ENCODE results near the gene TPST2. TPM values are rescaled to one million over a fixed set of nuclear protein-coding genes. Genes with fewer than 3 reads are reported as not detected.

Gene TPST2
- total and polyA plus RNA-seq, 2 experiments from 2014 or later, result 31.0 to 36.8 TPM

GRCh38 chr22:26541167-26541819, 48.6 kb downstream of the TPST2 start:
- TF ChIP-seq EZH2phosphoT487 (IDR thresholded peaks at IDR 0.05; ENCODE audit: low read depth, severe bottlenecking, unreplicated experiment) (no peak), EZH2 (IDR thresholded peaks at IDR 0.05; ENCODE audit: borderline replicate concordance) (no peak), CTCF (IDR thresholded peaks at IDR 0.05; ENCODE audit: poor library complexity) (no peak)
- Histone ChIP-seq H3K27me3 (no peaks in the 10 kb centered on the region), H3K79me2 (no peaks in the 10 kb centered on the region), H3K9me3 (ENCODE audit: low read depth) (no peaks in the 10 kb centered on the region), H3K27ac (no peak overlapping the region), H2AFZ (no peak overlapping the region), H3K9me2 (replicated peaks; ENCODE audit: insufficient read depth) (no peaks in the 10 kb centered on the region), H3K4me1 (ENCODE audit: insufficient read depth) (no peaks in the 10 kb centered on the region), H3K4me3 (no peak overlapping the region), H4K20me1 (ENCODE audit: insufficient read depth, poor library complexity, severe bottlenecking) (no peaks in the 10 kb centered on the region), H3K4me2 (no peak overlapping the region), H3K36me3 (replicated peaks; ENCODE audit: insufficient read depth, low read depth) (no peaks in the 10 kb centered on the region)
- over 99% methylated on average over 42 of the region's 47 CpGs for WGBS (ENCODE audit: low lambda C conversion rate, missing lambda C conversion rate)
- DNase-seq (ENCODE audit: low spot score), result no peak

- TF ChIP-seq EZH2phosphoT487 (IDR thresholded peaks at IDR 0.05; ENCODE audit: low read depth, severe bottlenecking, unreplicated experiment) (no peak), EZH2 (IDR thresholded peaks at IDR 0.05; ENCODE audit: borderline replicate concordance) (no peak), CTCF (IDR thresholded peaks at IDR 0.05; ENCODE audit: poor library complexity) (no peak)
- no peaks in the 10 kb centered on the region for H3K36me3 ChIP-seq (replicated peaks; ENCODE audit: insufficient read depth, low read depth)
- DNase-seq (ENCODE audit: low spot score), result no peak
- 95% methylated on average over 2 of the region's 2 CpGs for WGBS (ENCODE audit: low lambda C conversion rate, missing lambda C conversion rate)
- H3K9me2 ChIP-seq (replicated peaks; ENCODE audit: insufficient read depth), result no peaks in the 10 kb centered on the region
- no peaks in the 10 kb centered on the region for H3K27me3 ChIP-seq
- H3K9me3 ChIP-seq (ENCODE audit: low read depth), result no peaks in the 10 kb centered on the region
- H3K4me1 ChIP-seq (ENCODE audit: insufficient read depth), result no peaks in the 10 kb centered on the region
- H2AFZ ChIP-seq, result no peak overlapping the region
- no peak overlapping the region for H3K27ac ChIP-seq
- no peak overlapping the region for H3K4me3 ChIP-seq
- no peak overlapping the region for H3K4me2 ChIP-seq
- no peaks in the 10 kb centered on the region for H3K79me2 ChIP-seq
- H4K20me1 ChIP-seq (ENCODE audit: insufficient read depth, poor library complexity, severe bottlenecking), result no peaks in the 10 kb centered on the region
These were observed 49.8 kb downstream of the TPST2 start for GRCh38 chr22:26540119-26540518.

GRCh38 chr22:26536762-26537134, 53.2 kb downstream of the TPST2 start:
- no peak overlapping the region for H3K4me3 ChIP-seq
- no peaks in the 10 kb centered on the region for H3K36me3 ChIP-seq (replicated peaks; ENCODE audit: insufficient read depth, low read depth)
- 95% methylated on average over 3 of the region's 3 CpGs for WGBS (ENCODE audit: low lambda C conversion rate, missing lambda C conversion rate)
- DNase-seq (ENCODE audit: low spot score), result no peak
- TF ChIP-seq EZH2phosphoT487 (IDR thresholded peaks at IDR 0.05; ENCODE audit: low read depth, severe bottlenecking, unreplicated experiment) (no peak), CTCF (IDR thresholded peaks at IDR 0.05; ENCODE audit: poor library complexity) (no peak), EZH2 (IDR thresholded peaks at IDR 0.05; ENCODE audit: borderline replicate concordance) (no peak)
- H3K9me3 ChIP-seq (ENCODE audit: low read depth), result no peaks in the 10 kb centered on the region
- peaks cover 3% of the 10 kb centered on the region for H3K4me1 ChIP-seq (ENCODE audit: insufficient read depth)
- H3K4me2 ChIP-seq, result no peak overlapping the region
- H4K20me1 ChIP-seq (ENCODE audit: insufficient read depth, poor library complexity, severe bottlenecking), result no peaks in the 10 kb centered on the region
- no peak overlapping the region for H3K27ac ChIP-seq
- H3K9me2 ChIP-seq (replicated peaks; ENCODE audit: insufficient read depth), result no peaks in the 10 kb centered on the region
- no peak overlapping the region for H2AFZ ChIP-seq
- no peaks in the 10 kb centered on the region for H3K79me2 ChIP-seq
- H3K27me3 ChIP-seq, result no peaks in the 10 kb centered on the region

Measured in hepatocyte (in vitro differentiated cells).